Brain microvascular endothelial cell (primary cell): ENCODE results near the gene LDLRAD3.

Experiments used
- DNase-seq: peaks from one replicate; pipeline ENCODE4 v3.0.0-alpha.2; 2020
- H3K27ac ChIP-seq: fragments of 250-450 bp; sonication (Bioruptor Pico); 2 replicates; pipeline ENCODE4 v1.5.1; 2020; ENCODE audit warnings: mild to moderate bottlenecking, moderate library complexity
- H3K27me3 ChIP-seq: fragments of 250-450 bp; sonication (Bioruptor Pico); replicated peaks from 2 replicates; pipeline ENCODE4 v1.5.1; 2020; ENCODE audit warnings: mild to moderate bottlenecking
- H3K36me3 ChIP-seq: fragments of 250-450 bp; sonication (Bioruptor Pico); replicated peaks from 2 replicates; pipeline ENCODE4 v1.5.1; 2020; ENCODE audit warnings: mild to moderate bottlenecking
- H3K4me3 ChIP-seq: 2 replicates; pipeline ENCODE4 v1.5.1; 2011; ENCODE audit warnings: low read depth, mild to moderate bottlenecking, control low read depth, low read length, moderate library complexity
- CTCF ChIP-seq: IDR thresholded peaks from 2 replicates; pipeline ENCODE4 v1.5.1; 2011; ENCODE audit warnings: low read depth, mild to moderate bottlenecking, moderate library complexity, low read length, control low read depth, inconsistent platforms; ENCODE audit errors: missing control alignments
- in situ Hi-C: cut with HindIII; loops from 2 replicates; pipeline ENCODE4 v1.10.0; 2017; ENCODE audit warnings: low sequenced_read_pairs, low pct_ligation_motif_present

The LDLRAD3 gene

GRCh38 chr11:36211761-36212430 lies 268.0 kb downstream of the LDLRAD3 start:
- Histone ChIP-seq H3K36me3 (no peaks in the 10 kb centered on the region), H3K27ac (no peak overlapping the region), H3K27me3 (no peaks in the 10 kb centered on the region), H3K4me3 (no peak overlapping the region)
- no peak for DNase-seq
- in situ Hi-C loops, result no loop called here
- TF ChIP-seq CTCF, result no peak

GRCh38 chr11:36212564-36213392 lies 268.9 kb downstream of the LDLRAD3 start:
- no peak overlapping the region for H3K4me3 ChIP-seq
- TF ChIP-seq CTCF, result no peak
- no peak overlapping the region for H3K27ac ChIP-seq
- DNase-seq, result no peak
- H3K27me3 ChIP-seq, result no peaks in the 10 kb centered on the region
- in situ Hi-C loops, result no loop called here
- no peaks in the 10 kb centered on the region for H3K36me3 ChIP-seq

GRCh38 chr11:36213393-36213840 lies 269.6 kb downstream of the LDLRAD3 start:
- no peak overlapping the region for H3K27ac ChIP-seq
- in situ Hi-C loops, result no loop called here
- no peaks in the 10 kb centered on the region for H3K27me3 ChIP-seq
- DNase-seq, result no peak
- no peaks in the 10 kb centered on the region for H3K36me3 ChIP-seq
- H3K4me3 ChIP-seq, result no peak overlapping the region
- no peak for TF ChIP-seq CTCF

- no peak for DNase-seq
- Histone ChIP-seq H3K36me3 (no peaks in the 10 kb centered on the region), H3K27me3 (no peaks in the 10 kb centered on the region), H3K27ac (no peak overlapping the region), H3K4me3 (no peak overlapping the region)
- in situ Hi-C loops, result no loop called here
- no peak for TF ChIP-seq CTCF
These were observed 270.6 kb downstream of the LDLRAD3 start for GRCh38 chr11:36214480-36214879.

- H3K27me3 ChIP-seq, result no peaks in the 10 kb centered on the region
- no peaks in the 10 kb centered on the region for H3K36me3 ChIP-seq
- H3K27ac ChIP-seq, result no peak overlapping the region
- no peak for TF ChIP-seq CTCF
- DNase-seq, result no peak
- in situ Hi-C loops, result no loop called here
- no peak overlapping the region for H3K4me3 ChIP-seq
These were observed 271.3 kb downstream of the LDLRAD3 start for GRCh38 chr11:36214976-36215692.
